ENCODE results near the gene ANKDD1A. TPM values are rescaled to one million over a fixed set of nuclear protein-coding genes. Genes with fewer than 3 reads are reported as not detected.

Gene ANKDD1A
- total RNA-seq, 2 donors from 2014 or later: 3.0 to 8.9 TPM

- peaks cover 36% of the 10 kb centered on the region for H3K4me1 Mint-ChIP-seq
- DNase-seq: no peak
- peak overlapping the region; percentile 88 for H3K27ac Mint-ChIP-seq
- H3K9me3 ChIP-seq (ENCODE audit: control insufficient read depth, low read length, poor library complexity, severe bottlenecking): no peaks in the 10 kb centered on the region
- H3K36me3 Mint-ChIP-seq (ENCODE audit: low read depth): no peaks in the 10 kb centered on the region
- peak overlapping the region; percentile 61 for H3K4me3 Mint-ChIP-seq
- peak; percentile 94 for ATAC-seq
- H3K27me3 Mint-ChIP-seq: no peaks in the 10 kb centered on the region
These were observed 9.8 kb upstream of the ANKDD1A start for GRCh38 chr15:64901914-64902313.

DNA sequence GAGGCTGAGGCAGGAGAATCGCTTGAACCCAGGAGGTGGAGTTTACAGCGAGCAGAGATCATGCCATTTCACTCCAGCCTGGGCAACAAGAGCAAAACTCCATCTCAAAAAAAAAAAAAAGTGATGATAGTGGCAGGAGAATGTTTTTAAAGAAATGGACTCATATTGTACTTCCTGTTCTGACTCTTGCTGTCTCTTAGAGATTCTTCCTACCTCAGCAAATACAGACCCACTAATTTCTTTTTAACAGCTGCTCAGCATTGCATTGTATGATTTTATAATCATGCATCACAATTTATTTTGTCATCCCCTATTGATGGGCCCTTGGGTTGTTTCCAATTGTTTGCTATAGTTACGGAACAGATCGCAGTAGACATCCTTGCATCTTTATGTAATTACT lies 8.8 kb upstream of the ANKDD1A start:
- DNase-seq: no peak
- H3K9me3 ChIP-seq (ENCODE audit: control insufficient read depth, low read length, poor library complexity, severe bottlenecking): no peaks in the 10 kb centered on the region
- no peaks in the 10 kb centered on the region for H3K27me3 Mint-ChIP-seq
- peak overlapping the region; percentile 88 for H3K27ac Mint-ChIP-seq
- H3K4me1 Mint-ChIP-seq: peaks cover 34% of the 10 kb centered on the region
- peak overlapping the region; percentile 61 for H3K4me3 Mint-ChIP-seq
- ATAC-seq: no peak
- no peaks in the 10 kb centered on the region for H3K36me3 Mint-ChIP-seq (ENCODE audit: low read depth)

- no peak for DNase-seq
- Mint-ChIP-seq H3K27ac (peak overlapping the region; percentile 88), H3K4me1 (peaks cover 30% of the 10 kb centered on the region)
These were observed 8.3 kb upstream of the ANKDD1A start for GRCh38 chr15:64903326-64903950.

DNA sequence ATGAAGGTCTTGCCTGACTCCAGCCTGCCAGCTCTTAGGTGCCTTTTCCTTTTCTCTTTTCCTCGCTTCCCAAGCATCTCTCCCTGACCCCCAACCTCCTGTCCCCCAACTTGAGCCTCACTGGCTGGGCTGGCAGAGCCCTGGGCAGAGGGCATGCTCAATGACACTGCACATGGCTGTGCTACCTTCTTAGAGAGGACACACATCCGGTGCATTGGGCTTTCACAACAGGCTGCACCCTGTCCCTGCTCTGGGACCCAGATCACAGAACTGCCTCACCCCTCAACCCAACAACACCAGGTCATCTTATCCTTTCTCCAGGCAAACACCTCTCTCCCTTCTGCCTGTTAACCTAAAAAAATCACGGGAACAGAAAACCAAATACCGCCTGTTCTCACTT lies 7.5 kb upstream of the ANKDD1A start:
- no peaks in the 10 kb centered on the region for H3K9me3 ChIP-seq (ENCODE audit: control insufficient read depth, low read length, poor library complexity, severe bottlenecking)
- ATAC-seq (no peak), DNase-seq (no peak)
- Mint-ChIP-seq H3K4me3 (peak overlapping the region; percentile 53), H3K27ac (peak overlapping the region; percentile 49), H3K36me3 (ENCODE audit: low read depth) (no peaks in the 10 kb centered on the region), H3K4me1 (peaks cover 30% of the 10 kb centered on the region), H3K27me3 (peaks cover 6% of the 10 kb centered on the region)

More at GRCh38 chr15:64903326-64903950, 8.3 kb upstream of the ANKDD1A start:
- peak overlapping the region; percentile 41 for H3K4me3 Mint-ChIP-seq
- no peak for ATAC-seq
- H3K36me3 Mint-ChIP-seq (ENCODE audit: low read depth): no peaks in the 10 kb centered on the region
- peaks cover under 1% of the 10 kb centered on the region for H3K27me3 Mint-ChIP-seq
- no peaks in the 10 kb centered on the region for H3K9me3 ChIP-seq (ENCODE audit: control insufficient read depth, low read length, poor library complexity, severe bottlenecking)

GRCh38 chr15:64905119-64905831 lies 6.4 kb upstream of the ANKDD1A start:
- Mint-ChIP-seq H3K27ac (peak overlapping the region; percentile 79), H3K4me1 (peaks cover 30% of the 10 kb centered on the region), H3K27me3 (peaks cover 6% of the 10 kb centered on the region), H3K36me3 (ENCODE audit: low read depth) (no peaks in the 10 kb centered on the region), H3K4me3 (peak overlapping the region; percentile 66)
- H3K9me3 ChIP-seq (ENCODE audit: control insufficient read depth, low read length, poor library complexity, severe bottlenecking): no peaks in the 10 kb centered on the region
- peak; percentile 57 for ATAC-seq
- DNase-seq: peak; percentile 64 to 79 (median 66)

DNA sequence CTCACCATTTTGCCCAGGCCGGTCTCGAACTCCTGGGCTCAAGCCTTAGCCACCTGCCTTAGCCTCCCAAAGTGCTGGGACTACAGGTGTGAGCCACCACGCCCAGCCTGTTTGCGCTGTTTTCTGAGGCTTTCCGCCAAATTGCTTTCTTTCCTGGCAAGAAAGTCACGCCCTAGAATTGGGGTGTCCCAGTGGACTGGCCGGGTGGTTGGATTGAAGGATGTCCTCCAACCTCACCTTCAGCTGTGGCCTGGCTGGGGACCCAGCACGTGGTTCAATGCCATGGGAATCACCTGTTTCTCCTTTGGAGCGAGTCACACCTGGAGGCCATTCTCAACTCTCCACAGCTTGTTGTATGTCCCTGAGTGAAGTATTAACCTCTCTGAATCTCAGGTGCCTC lies 5.8 kb upstream of the ANKDD1A start:
- H3K27ac Mint-ChIP-seq: no peak overlapping the region
- H3K36me3 Mint-ChIP-seq (ENCODE audit: low read depth): no peaks in the 10 kb centered on the region
- H3K4me1 Mint-ChIP-seq: peaks cover 30% of the 10 kb centered on the region
- DNase-seq (no peak), ATAC-seq (no peak)
- H3K9me3 ChIP-seq (ENCODE audit: control insufficient read depth, low read length, poor library complexity, severe bottlenecking): no peaks in the 10 kb centered on the region
- peaks cover 9% of the 10 kb centered on the region for H3K27me3 Mint-ChIP-seq
- no peak overlapping the region for H3K4me3 Mint-ChIP-seq

GRCh38 chr15:64906402-64906801 lies 5.3 kb upstream of the ANKDD1A start:
- H3K9me3 ChIP-seq (ENCODE audit: control insufficient read depth, low read length, poor library complexity, severe bottlenecking): no peaks in the 10 kb centered on the region
- peaks cover 13% of the 10 kb centered on the region for H3K27me3 Mint-ChIP-seq
- DNase-seq: no peak
- H3K27ac Mint-ChIP-seq: no peak overlapping the region
- ATAC-seq: no peak
- H3K4me3 Mint-ChIP-seq: no peak overlapping the region
- H3K4me1 Mint-ChIP-seq: peaks cover 32% of the 10 kb centered on the region
- no peaks in the 10 kb centered on the region for H3K36me3 Mint-ChIP-seq (ENCODE audit: low read depth)

DNA sequence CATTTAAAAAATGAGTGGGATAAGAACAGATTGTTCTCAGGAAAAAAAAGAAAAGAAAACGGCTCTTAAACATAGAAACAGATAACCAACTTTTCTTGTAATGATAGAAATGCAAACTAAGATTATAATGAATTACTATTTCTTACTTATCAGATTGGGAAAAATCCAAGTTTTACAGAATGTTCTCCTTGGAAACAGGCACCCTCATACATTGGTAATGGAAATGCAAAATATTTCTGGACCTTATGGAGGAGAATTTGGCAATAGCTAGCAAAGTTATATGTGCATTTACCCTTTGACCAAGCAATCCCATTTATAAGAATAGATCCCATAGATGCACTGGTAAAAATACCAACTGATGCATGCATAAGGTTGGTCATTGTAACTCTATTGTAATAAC lies 3.7 kb upstream of the ANKDD1A start:
- no peaks in the 10 kb centered on the region for H3K36me3 Mint-ChIP-seq (ENCODE audit: low read depth)
- ATAC-seq: no peak
- no peak for DNase-seq
- H3K9me3 ChIP-seq (ENCODE audit: control insufficient read depth, low read length, poor library complexity, severe bottlenecking): no peaks in the 10 kb centered on the region
- peaks cover 21% of the 10 kb centered on the region for H3K4me1 Mint-ChIP-seq
- H3K27me3 Mint-ChIP-seq: peaks cover 18% of the 10 kb centered on the region
- no peak overlapping the region for H3K4me3 Mint-ChIP-seq
- no peak overlapping the region for H3K27ac Mint-ChIP-seq

GRCh38 chr15:64909546-64909945 lies 2.2 kb upstream of the ANKDD1A start:
- H3K4me3 Mint-ChIP-seq: no peak overlapping the region
- H3K27me3 Mint-ChIP-seq: peaks cover 18% of the 10 kb centered on the region
- ATAC-seq (no peak), DNase-seq (no peak)
- H3K4me1 Mint-ChIP-seq: peaks cover 13% of the 10 kb centered on the region
- H3K27ac Mint-ChIP-seq: no peak overlapping the region
- no peaks in the 10 kb centered on the region for H3K36me3 Mint-ChIP-seq (ENCODE audit: low read depth)
- H3K9me3 ChIP-seq (ENCODE audit: control insufficient read depth, low read length, poor library complexity, severe bottlenecking): no peaks in the 10 kb centered on the region

GRCh38 chr15:64912379-64913325 lies 950 bp downstream of the ANKDD1A start:
- Mint-ChIP-seq H3K4me1 (peaks cover 7% of the 10 kb centered on the region), H3K36me3 (ENCODE audit: low read depth) (no peaks in the 10 kb centered on the region), H3K27ac (no peak overlapping the region), H3K4me3 (peak overlapping the region; percentile 28), H3K27me3 (peaks cover 18% of the 10 kb centered on the region)
- ATAC-seq (no peak), DNase-seq (no peak)
- no peaks in the 10 kb centered on the region for H3K9me3 ChIP-seq (ENCODE audit: control insufficient read depth, low read length, poor library complexity, severe bottlenecking)

DNA sequence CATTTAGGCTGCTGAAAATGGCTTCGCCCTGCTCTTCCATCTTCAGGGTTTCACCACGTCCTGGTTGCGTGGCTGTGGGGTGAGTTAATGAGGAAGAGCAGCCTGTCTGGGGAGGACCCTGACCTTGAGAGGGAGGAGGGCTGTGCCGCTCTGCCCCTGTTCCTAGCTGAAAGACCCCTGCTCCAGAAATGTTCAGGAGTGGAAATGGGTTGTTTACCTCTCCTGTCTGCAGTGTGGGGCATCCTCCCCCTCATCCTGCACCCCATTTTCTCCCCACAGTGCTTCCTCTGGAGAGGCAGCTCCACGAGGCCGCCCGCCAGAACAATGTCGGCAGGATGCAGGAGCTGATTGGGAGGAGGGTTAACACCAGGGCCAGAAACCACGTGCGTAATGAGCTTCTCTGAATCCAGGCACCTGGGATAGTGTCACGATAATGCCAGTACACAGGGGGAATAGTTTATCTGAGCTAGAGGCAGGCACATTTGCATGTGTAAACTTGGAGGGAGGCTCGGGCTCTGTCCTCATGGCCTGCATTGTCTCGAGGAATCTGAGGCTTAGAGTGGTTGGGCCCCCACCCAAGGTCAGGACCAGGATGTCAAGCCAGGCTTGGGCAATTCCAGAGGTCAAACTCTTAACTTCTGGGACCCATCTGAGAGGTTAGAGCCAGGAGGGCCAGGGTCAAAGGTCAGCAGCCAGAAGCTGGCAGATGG lies 4.0 kb downstream of the ANKDD1A start:
- Mint-ChIP-seq H3K4me3 (no peak overlapping the region), H3K27ac (no peak overlapping the region), H3K4me1 (peaks cover 7% of the 10 kb centered on the region), H3K27me3 (peaks cover 12% of the 10 kb centered on the region), H3K36me3 (ENCODE audit: low read depth) (no peaks in the 10 kb centered on the region)
- no peak for ATAC-seq
- DNase-seq: no peak
- H3K9me3 ChIP-seq (ENCODE audit: control insufficient read depth, low read length, poor library complexity, severe bottlenecking): no peaks in the 10 kb centered on the region

GRCh38 chr15:64916365-64916764 lies 4.7 kb downstream of the ANKDD1A start:
- Mint-ChIP-seq H3K36me3 (ENCODE audit: low read depth) (no peaks in the 10 kb centered on the region), H3K4me1 (peaks cover 5% of the 10 kb centered on the region), H3K27me3 (peaks cover 5% of the 10 kb centered on the region), H3K27ac (no peak overlapping the region), H3K4me3 (no peak overlapping the region)
- H3K9me3 ChIP-seq (ENCODE audit: control insufficient read depth, low read length, poor library complexity, severe bottlenecking): no peaks in the 10 kb centered on the region
- ATAC-seq (no peak), DNase-seq (no peak)

- DNase-seq (no peak), ATAC-seq (no peak)
- peaks cover 2% of the 10 kb centered on the region for H3K27me3 Mint-ChIP-seq
- H3K27ac Mint-ChIP-seq: no peak overlapping the region
- no peak overlapping the region for H3K4me3 Mint-ChIP-seq
- H3K36me3 Mint-ChIP-seq (ENCODE audit: low read depth): no peaks in the 10 kb centered on the region
- no peaks in the 10 kb centered on the region for H3K9me3 ChIP-seq (ENCODE audit: control insufficient read depth, low read length, poor library complexity, severe bottlenecking)
- peaks cover 4% of the 10 kb centered on the region for H3K4me1 Mint-ChIP-seq
These were observed 5.5 kb downstream of the ANKDD1A start for GRCh38 chr15:64917211-64917610.

Data from T-helper 17 cell (primary cell).